Neuronal stem cell (in vitro differentiated cells): ENCODE results near the gene CTNND2. TPM values are rescaled to one million over a fixed set of nuclear protein-coding genes. Genes with fewer than 3 reads are reported as not detected.

ENCODE experiments used
- small RNA-seq: library from polyadenylated mRNA; stranded (forward); fragments of <200 nt; extraction: miRNeasy Mini kit (QIAGEN cat#:217004); gene quantifications from one replicate; pipeline ENCODE3, GENCODE V24; 2013; ENCODE audit not compliant: insufficient read depth

Gene CTNND2

Small RNA genes lying within 50 kb of the gene (small RNA-seq; reads per million reads assigned to genes)
- gene RNU6-429P, result not detected
